ENCODE results near the gene DEK.

Gene DEK

GRCh38 chr6:18265787-18266522 lies 1.6 kb upstream of the DEK start:
- no peak for DNase-seq (ENCODE audit: low read depth)

GRCh38 chr6:18264923-18265377 lies 620 bp upstream of the DEK start:
- DNase-seq (ENCODE audit: low read depth) = no peak

GRCh38 chr6:18263418-18264218 lies 712 bp downstream of the DEK start:
- peak; percentile 32 for DNase-seq (ENCODE audit: low read depth)

- DNase-seq (ENCODE audit: low read depth) = peak; percentile 27
Measured at GRCh38 chr6:18262702-18263417, 1.5 kb downstream of the DEK start.

- no peak for DNase-seq (ENCODE audit: low read depth)
Measured at GRCh38 chr6:18261877-18262276, 2.5 kb downstream of the DEK start.

- peak; percentile 19 for DNase-seq (ENCODE audit: low read depth)
Measured at GRCh38 chr6:18260448-18261106, 3.8 kb downstream of the DEK start.

GRCh38 chr6:18259675-18260447 lies 4.5 kb downstream of the DEK start:
- DNase-seq (ENCODE audit: low read depth) = no peak

GRCh38 chr6:18254793-18255192 lies 9.5 kb downstream of the DEK start:
- DNase-seq (ENCODE audit: low read depth) = no peak

GRCh38 chr6:18253635-18254034 lies 10.7 kb downstream of the DEK start:
- no peak for DNase-seq (ENCODE audit: low read depth)

GRCh38 chr6:18249271-18249670 lies 15.1 kb downstream of the DEK start:
- no peak for DNase-seq (ENCODE audit: low read depth)

GRCh38 chr6:18248698-18249097 lies 15.6 kb downstream of the DEK start:
- no peak for DNase-seq (ENCODE audit: low read depth)

GRCh38 chr6:18247002-18247401 lies 17.3 kb downstream of the DEK start:
- no peak for DNase-seq (ENCODE audit: low read depth)

GRCh38 chr6:18246205-18246604 lies 18.1 kb downstream of the DEK start:
- no peak for DNase-seq (ENCODE audit: low read depth)

GRCh38 chr6:18245642-18246041 lies 18.7 kb downstream of the DEK start:
- peak; percentile 46 for DNase-seq (ENCODE audit: low read depth)

- no peak for DNase-seq (ENCODE audit: low read depth)
Measured at GRCh38 chr6:18245079-18245478, 19.3 kb downstream of the DEK start.

- DNase-seq (ENCODE audit: low read depth) = no peak
Measured at GRCh38 chr6:18244251-18244650, 20.1 kb downstream of the DEK start.

GRCh38 chr6:18243302-18243893 lies 20.9 kb downstream of the DEK start:
- no peak for DNase-seq (ENCODE audit: low read depth)

GRCh38 chr6:18242062-18242851 lies 22.1 kb downstream of the DEK start:
- DNase-seq (ENCODE audit: low read depth) = no peak

GRCh38 chr6:18241208-18242038 lies 22.9 kb downstream of the DEK start:
- DNase-seq (ENCODE audit: low read depth) = no peak
